ENCODE measurements around the gene ERC2.

The ERC2 gene

GRCh38 chr3:55498520-55498919 is 969.7 kb downstream of the ERC2 start:
- no peak for DNase-seq

- DNase-seq, result no peak
Observed at GRCh38 chr3:55497250-55497649, 971.0 kb downstream of the ERC2 start.

GRCh38 chr3:55494976-55495375 is 973.3 kb downstream of the ERC2 start:
- no peak for DNase-seq

- DNase-seq, result no peak
Observed at GRCh38 chr3:55492976-55493375, 975.3 kb downstream of the ERC2 start.

- DNase-seq, result no peak
Observed at GRCh38 chr3:55491296-55491816, 976.9 kb downstream of the ERC2 start.

- DNase-seq, result no peak
Observed at GRCh38 chr3:55490276-55490913, 977.9 kb downstream of the ERC2 start.

GRCh38 chr3:55489798-55490132 is 978.5 kb downstream of the ERC2 start:
- no peak for DNase-seq

- peak; percentile 22 to 29 for DNase-seq
Observed at GRCh38 chr3:55488398-55489055, 979.7 kb downstream of the ERC2 start.

GRCh38 chr3:55487381-55488241 is 980.7 kb downstream of the ERC2 start:
- peak; percentile 32 to 34 for DNase-seq

- peak in 1 of 2 experiments; percentile 16 for DNase-seq
Observed at GRCh38 chr3:55486857-55487380, 981.3 kb downstream of the ERC2 start, which contains the start of gene WNT5A. Gene WNT5A (minus strand): TSS chr3:55487306. CDS start chr3:55486985, 321 bp downstream.

GRCh38 chr3:55486101-55486856 is 982.0 kb downstream of the ERC2 start:
- DNase-seq, result peak in 1 of 2 experiments; percentile 21

GRCh38 chr3:55484801-55485791 is 983.2 kb downstream of the ERC2 start:
- peak; percentile 56 to 67 for DNase-seq

GRCh38 chr3:55484191-55484689 is 984.0 kb downstream of the ERC2 start:
- DNase-seq, result no peak

GRCh38 chr3:55483196-55484095 is 984.8 kb downstream of the ERC2 start:
- no peak for DNase-seq

- DNase-seq, result no peak
Observed at GRCh38 chr3:55482496-55483195, 985.6 kb downstream of the ERC2 start.

- no peak for DNase-seq
Observed at GRCh38 chr3:55481744-55482495, 986.3 kb downstream of the ERC2 start.

GRCh38 chr3:55480911-55481743 is 987.1 kb downstream of the ERC2 start:
- DNase-seq, result no peak
